HG02981 (cell line): ENCODE data around the gene VPS9D1.
"Not testable (repeated sequence)": the region's sequence is repeated elsewhere in the genome, so short reads cannot be mapped to it uniquely, and the experiment has no call there.

Experiments
- ATAC-seq: cut with Tn5 transposase; IDR thresholded peaks from one replicate; pipeline ENCODE4 v1.9.1; 2021; ENCODE audit warnings: mild to moderate bottlenecking, moderate library complexity; ENCODE audit not compliant: unreplicated experiment

Gene VPS9D1

GRCh38 chr16:89710709-89711564, 9.8 kb downstream of the VPS9D1 start:
- ATAC-seq, result no peak

GRCh38 chr16:89709716-89710432, 10.8 kb downstream of the VPS9D1 start:
- ATAC-seq, result no peak

GRCh38 chr16:89709166-89709565, 11.5 kb downstream of the VPS9D1 start:
- ATAC-seq, result no peak

GRCh38 chr16:89708481-89708931, 12.2 kb downstream of the VPS9D1 start:
- no peak for ATAC-seq

DNA sequence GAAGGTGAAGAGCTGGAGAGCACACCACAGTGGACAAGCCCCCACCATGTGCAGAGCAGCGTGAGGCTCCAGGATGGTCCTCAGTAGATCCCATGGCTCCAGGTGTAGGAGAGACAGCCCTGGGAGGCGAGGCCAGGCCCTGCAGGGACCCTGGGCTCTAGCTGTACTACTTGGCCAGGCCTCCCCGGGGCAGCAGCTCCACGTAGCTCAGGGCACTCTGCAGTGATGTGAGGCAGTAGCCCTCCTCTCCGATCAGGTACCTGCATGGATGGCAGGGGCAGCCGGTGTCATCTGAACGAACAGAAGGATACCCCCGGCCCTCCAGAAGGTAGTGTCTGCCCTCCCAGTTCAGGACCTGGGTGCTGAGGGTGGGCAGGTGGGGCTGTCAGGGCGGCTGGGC, 13.0 kb downstream of the VPS9D1 start:
- no peak for ATAC-seq

DNA sequence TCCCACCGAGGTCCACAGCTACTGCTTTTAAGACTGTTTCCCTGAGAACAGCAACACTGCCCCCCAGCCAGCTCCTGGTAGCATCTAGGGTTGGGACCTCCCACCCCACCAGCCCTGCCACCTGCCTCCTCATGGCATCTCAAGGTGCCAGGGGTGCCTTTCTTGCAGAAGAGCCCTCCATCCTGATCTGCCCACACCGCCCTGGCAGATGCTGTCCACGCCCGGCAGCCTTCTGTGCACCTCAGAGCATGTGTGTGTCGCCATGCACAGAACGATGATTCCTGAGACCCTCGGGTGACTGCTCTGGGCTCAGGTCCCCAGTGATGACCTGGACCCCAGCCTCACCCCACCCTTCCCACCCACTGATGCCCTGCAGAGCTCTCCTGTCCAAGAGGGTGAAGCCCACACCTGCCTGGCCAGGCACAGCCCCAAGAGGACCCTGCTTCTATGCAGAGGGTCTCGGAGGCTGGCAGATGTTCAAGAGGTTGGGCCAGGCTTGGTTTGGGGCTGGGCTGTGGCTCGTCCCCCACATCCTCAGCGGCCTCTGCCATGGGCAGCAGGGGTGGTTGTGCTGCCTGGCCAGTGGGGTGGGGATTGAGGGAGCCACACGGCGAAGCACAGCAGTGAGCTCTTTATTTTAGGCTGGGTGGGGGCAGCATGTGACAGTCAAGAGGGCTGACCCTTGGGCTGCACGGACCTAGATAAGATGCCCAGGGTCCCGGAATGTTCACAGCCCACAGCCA, 14.0 kb downstream of the VPS9D1 start:
- no peak for ATAC-seq

DNA sequence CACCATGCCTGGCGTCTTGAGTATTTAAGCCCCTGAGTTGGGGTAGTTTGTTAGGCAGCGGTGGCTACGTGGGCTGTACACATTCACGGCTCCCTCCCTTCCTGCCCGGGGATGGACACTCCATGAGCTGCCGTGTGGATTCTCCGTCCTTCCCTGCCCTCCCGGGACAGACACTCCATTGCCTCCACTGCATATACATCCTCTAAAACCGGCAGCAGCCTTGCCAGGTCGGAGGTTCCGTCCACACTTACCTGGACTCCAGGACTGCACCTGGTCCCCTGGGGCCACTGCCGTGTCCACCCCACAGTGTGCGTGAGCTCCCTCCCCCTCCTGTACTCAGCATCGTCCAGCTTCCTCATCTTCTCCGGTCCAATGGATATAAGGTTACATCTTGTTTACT, 15.7 kb downstream of the VPS9D1 start:
- ATAC-seq, result no peak

DNA sequence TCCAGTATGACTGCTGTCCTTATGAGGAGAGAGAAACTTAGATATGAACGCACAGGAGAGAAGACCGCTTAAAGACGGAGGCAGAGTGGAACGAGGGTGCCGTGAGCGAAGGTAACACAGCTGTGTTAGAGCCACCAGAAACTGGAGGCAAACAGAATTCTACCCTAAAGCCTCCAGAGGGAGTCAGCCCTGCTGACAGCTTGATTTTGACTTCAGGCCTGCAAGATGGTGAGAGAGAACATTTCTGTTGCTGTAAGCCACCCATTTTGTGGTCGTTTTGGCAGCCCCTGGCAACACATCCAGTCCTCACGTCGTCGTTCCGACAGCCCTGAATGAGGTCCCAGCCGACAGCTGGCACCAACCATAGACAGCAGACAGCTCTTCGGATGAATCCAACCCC, 16.4 kb downstream of the VPS9D1 start:
- ATAC-seq, result no peak

- ATAC-seq, result peak; percentile 69
These were observed 19.0 kb downstream of the VPS9D1 start, which contains the start of gene SPATA2L for GRCh38 chr16:89701425-89702406. Gene SPATA2L, minus strand, starts transcription at chr16:89701705. Its CDS starts 473 bp downstream, at chr16:89701232.

DNA sequence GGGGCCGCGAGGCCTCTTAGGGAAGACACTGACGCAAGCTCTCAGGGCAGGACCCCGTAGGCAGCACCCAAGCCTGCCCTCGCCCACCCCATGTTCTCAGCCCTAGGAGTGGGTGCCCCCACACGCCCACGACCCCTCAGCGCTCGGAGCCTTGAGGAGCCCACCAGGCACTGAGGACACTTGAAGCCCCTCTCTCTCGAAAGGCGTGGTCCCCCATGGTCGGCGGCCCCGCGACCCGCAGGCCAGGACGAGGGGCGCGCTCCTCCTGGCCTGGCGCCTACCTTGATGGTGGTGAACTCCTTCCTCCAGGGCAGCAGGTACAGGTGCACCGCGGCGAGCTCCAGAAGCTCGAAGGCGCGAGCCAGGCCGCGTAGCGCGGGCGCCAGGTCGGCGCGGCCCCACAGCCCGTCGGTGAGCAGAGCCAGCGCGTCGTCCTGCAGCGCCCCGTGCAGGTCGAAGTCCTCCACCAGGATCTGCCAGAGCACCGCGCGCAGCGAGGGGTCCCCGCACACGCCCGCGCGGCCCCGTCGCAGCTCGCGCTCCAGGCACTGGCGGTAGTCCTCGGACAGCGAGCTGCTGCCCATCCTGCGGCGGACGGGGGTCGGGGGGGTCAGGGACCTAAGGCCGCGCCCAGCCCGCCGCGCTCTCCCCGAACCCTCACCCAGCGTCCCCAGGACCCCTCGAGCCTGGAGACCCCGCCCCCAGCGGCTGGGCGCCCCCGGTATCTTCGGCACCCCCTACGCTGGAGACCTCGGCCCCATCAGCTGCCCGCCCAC, 19.9 kb downstream of the VPS9D1 start:
- no peak for ATAC-seq

DNA sequence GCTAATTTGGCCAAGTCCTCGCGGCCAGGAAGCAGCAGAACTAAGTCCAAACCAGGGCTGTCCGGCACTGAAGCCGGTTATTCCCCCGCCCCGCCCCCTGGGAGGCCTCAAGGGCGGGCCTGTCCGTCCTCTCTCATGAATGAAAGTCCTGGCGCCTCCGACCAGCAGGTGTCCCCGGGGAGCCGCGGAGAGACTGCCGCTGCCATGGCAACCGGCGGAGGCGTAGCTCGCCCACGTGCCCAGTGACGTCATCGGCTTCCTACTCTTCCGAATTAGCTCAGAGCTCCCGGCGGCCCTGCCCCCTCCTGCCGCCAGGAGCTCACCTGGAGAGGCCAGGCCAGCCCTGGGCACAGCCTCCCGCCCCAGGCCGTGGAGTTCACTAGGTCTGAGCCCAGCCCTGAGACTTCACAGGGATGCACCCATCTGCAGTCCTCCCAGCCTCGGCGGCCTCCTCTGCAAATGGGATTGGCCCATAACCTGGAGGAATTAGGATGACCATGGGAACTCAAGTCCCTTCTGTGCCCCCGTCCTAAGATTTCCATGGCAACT, 20.5 kb downstream of the VPS9D1 start:
- ATAC-seq, result peak; percentile 40

- ATAC-seq, result not testable (repeated sequence)
These were observed 21.0 kb downstream of the VPS9D1 start for GRCh38 chr16:89699629-89700099.

GRCh38 chr16:89698717-89699116, 22.0 kb downstream of the VPS9D1 start:
- ATAC-seq, result not testable (repeated sequence)

DNA sequence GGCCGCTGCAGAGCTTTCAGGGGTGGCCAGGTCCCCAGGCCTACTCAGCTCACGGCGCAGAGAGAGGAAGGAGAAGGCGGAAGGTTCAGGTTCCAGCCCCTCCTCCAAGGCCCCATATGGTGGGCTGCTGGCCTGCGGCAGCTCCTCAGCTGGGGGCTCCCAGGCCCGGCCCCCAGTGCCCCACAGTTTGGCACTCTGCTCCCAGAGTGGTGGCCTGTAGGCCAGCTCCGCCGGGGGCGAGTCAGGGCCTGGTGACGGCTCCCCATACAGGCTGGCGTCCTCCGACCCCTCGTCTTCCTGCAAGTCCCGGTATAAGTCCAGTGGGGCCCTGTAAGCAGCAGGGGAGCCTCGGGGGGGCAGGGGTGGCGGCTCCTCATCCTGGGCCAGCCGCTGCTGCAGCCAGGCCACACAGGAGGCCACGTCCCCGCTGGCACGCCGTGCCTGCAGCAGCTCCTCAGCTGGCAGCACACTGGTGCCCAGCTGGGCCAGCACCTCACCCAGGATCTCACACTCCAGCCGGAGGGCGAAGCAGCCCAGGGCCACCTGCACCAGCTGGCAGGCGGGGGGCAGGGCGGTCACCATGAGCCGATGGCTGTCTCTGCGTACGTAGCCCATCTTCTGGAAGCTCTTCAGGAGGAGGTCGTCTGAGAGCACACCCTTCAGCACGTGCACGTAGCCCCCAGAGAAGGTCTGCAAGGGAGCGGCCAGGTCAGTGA, 22.9 kb downstream of the VPS9D1 start:
- ATAC-seq, result no peak

DNA sequence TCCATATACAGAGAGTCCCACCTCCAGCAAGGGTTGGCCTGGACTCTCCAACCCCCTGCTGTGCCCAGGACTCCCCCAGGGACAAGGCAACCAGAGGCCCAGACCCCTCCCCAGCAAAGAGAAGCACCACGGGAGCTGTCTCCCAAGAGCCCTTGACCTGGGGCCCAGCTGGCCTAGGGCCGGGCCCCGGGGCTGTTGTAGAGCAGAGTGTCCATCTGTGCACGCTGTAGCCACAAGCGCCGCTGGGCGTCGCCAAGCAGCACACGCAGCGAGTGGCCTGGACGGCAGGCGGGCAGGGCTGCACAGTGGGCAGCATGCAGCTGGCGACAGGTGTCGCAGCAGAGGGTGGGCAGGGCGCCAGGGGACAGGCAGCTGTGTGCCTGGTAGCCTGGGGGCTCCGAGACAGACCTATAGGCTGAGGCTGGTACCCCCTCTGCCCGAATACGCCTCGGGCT, 23.5 kb downstream of the VPS9D1 start:
- no peak for ATAC-seq

GRCh38 chr16:89696670-89697128, 24.0 kb downstream of the VPS9D1 start:
- no peak for ATAC-seq

DNA sequence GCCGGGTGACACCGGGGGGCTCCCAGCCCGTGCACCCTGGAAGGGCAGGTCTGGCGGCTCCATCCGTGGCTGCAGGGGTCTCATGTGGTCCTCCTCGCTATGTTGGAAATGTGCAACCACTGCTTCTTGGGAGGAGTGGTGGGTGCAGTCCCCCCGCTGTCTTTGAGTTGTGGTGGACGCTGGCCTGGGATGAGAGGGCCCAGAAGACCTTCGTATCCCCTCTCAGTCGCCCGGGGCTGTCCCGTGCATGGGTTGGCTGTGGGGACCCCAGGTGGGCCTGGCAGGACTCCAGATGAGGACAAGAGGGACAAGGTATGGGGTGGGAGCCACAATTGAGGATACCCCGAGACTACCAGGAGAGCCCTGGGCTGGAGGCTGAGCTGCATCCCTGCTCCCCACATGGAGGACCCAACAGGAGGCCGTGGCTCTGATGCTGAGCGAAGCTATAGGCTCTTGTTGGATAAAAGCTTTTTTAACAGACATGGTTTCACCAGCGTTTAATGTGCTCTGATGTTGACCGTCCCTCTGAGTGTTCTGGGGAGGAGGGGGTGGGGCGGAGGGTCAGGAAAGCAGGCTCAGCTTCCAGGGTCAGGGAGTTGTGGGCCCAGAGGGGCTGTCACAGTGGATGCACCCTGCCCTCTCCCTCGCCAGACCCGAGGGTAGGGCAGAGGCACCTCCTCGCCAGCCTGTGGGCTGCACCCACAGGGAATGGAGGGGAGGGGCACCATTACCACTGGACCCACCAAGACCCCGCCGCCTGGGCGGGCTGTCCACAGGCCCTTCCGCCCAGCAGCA, 24.6 kb downstream of the VPS9D1 start:
- no peak for ATAC-seq
